ENCODE measurements around the gene CADPS.

DNA sequence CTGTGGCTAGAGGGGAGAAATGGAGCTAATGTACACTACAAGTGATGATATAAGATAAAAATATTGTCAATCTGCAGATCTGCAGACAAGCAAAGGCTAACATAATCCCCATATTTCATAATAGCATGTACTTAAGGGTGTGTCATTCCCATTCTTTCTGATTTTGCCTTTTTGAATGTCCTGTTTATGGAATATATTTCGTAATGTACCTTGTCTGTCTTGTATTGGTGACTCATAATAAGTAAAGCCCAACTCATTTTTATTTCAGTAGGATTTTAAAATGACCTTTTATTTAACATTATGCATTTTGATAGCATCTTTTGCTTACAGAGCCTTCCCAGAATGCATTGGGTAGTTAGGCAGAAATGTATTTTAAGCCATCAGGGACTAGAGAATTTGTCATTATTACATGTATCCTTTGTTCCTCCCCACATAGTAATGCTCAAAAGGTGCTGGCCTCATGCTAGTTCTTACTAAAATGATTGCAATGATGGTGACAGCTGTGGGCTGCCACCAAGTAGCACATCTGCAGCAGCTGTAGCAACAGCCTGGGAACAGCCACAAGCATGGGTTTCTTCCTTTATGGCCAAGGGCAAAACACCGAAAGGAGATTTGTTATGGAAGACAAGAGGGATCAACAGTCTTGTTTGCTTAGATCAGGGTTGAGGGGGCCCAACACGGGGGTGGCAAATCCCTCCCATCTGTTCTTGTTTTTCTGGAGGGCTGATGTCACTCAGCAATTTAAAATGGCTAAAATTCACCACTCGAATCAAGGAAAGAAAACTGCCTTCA is 188.5 kb downstream of the CADPS start:
- TF ChIP-seq CTCF (conservative IDR thresholded peaks at IDR 0.05 in 1 of 2, IDR thresholded peaks at IDR 0.05 in 1 of 2; ENCODE audit: extremely low read depth in 1 of 2, insufficient read depth in 1 of 2, low read depth in 1 of 2, low read length in 2 of 2) = no peak
- no peak for TF ChIP-seq EZH2 (IDR thresholded peaks at IDR 0.05; ENCODE audit: borderline replicate concordance, low read length)

Measured in mammary epithelial cell (primary cell).